GM21619 (cell line): ENCODE measurements around the gene ELL.

Experiments used
- ATAC-seq: cut with Tn5 transposase; IDR thresholded peaks from one replicate; pipeline ENCODE4 v1.9.1; 2021; ENCODE audit not compliant: unreplicated experiment

The ELL gene

GRCh38 chr19:18491995-18492953 lies 29.6 kb downstream of the ELL start:
- ATAC-seq = no peak

- no peak for ATAC-seq
These were observed 31.1 kb downstream of the ELL start for GRCh38 chr19:18490728-18491127.

GRCh38 chr19:18489627-18490184 lies 32.2 kb downstream of the ELL start:
- no peak for ATAC-seq

GRCh38 chr19:18488838-18489626 lies 32.8 kb downstream of the ELL start:
- no peak for ATAC-seq

GRCh38 chr19:18488403-18488723 lies 33.5 kb downstream of the ELL start:
- ATAC-seq = no peak

GRCh38 chr19:18487576-18488402 lies 34.1 kb downstream of the ELL start:
- ATAC-seq = no peak

GRCh38 chr19:18486746-18487145 lies 35.1 kb downstream of the ELL start:
- no peak for ATAC-seq

- no peak for ATAC-seq
These were observed 36.9 kb downstream of the ELL start for GRCh38 chr19:18484992-18485391.

GRCh38 chr19:18483119-18483890 lies 38.6 kb downstream of the ELL start:
- no peak for ATAC-seq

- no peak for ATAC-seq
These were observed 40.2 kb downstream of the ELL start for GRCh38 chr19:18481505-18482222.

- ATAC-seq = no peak
These were observed 41.7 kb downstream of the ELL start for GRCh38 chr19:18480006-18480691.

GRCh38 chr19:18478545-18479311 lies 43.1 kb downstream of the ELL start:
- ATAC-seq = peak; percentile 59

GRCh38 chr19:18477974-18478373 lies 43.9 kb downstream of the ELL start:
- no peak for ATAC-seq

- no peak for ATAC-seq
These were observed 44.7 kb downstream of the ELL start for GRCh38 chr19:18477042-18477779.

- ATAC-seq = no peak
These were observed 45.3 kb downstream of the ELL start for GRCh38 chr19:18476507-18477041.

GRCh38 chr19:18475762-18476331 lies 46.0 kb downstream of the ELL start:
- ATAC-seq = no peak

GRCh38 chr19:18475004-18475453 lies 46.8 kb downstream of the ELL start:
- no peak for ATAC-seq
